SK-N-SH treated with all-trans-retinoic acid at 6 μM for 48 hours (cell line): Measurements from ENCODE around the gene DDRGK1.

Experiments used
- ESRRG ChIP-seq: fragments of 250-450 bp; sonication (Bioruptor Pico); IDR thresholded peaks from 2 replicates; pipeline ENCODE4 v1.6.1; 2021; ENCODE audit warnings: mild to moderate bottlenecking
- GLIS3 ChIP-seq: fragments of 250-450 bp; sonication (Bioruptor Pico); IDR thresholded peaks from 2 replicates; pipeline ENCODE4 v1.5.0; 2020; ENCODE audit warnings: mild to moderate bottlenecking, moderate library complexity
- RARB ChIP-seq: fragments of 250-450 bp; sonication (Bioruptor Pico); IDR thresholded peaks from 2 replicates; pipeline ENCODE4 v1.8.0; 2021; ENCODE audit warnings: mild to moderate bottlenecking, moderate library complexity
- TOX ChIP-seq: fragments of 250-450 bp; sonication (Bioruptor Pico); IDR thresholded peaks from 2 replicates; pipeline ENCODE4 v1.8.0; 2021; ENCODE audit warnings: mild to moderate bottlenecking, moderate library complexity, borderline replicate concordance
- ZC3H10 ChIP-seq: fragments of 250-450 bp; sonication (Bioruptor Pico); IDR thresholded peaks from 2 replicates; pipeline ENCODE4 v1.5.1; 2021; ENCODE audit warnings: mild to moderate bottlenecking, moderate library complexity
- ZFP3 ChIP-seq: fragments of 250-450 bp; sonication (Bioruptor Pico); IDR thresholded peaks from 2 replicates; pipeline ENCODE4 v1.5.0; 2020; ENCODE audit warnings: mild to moderate bottlenecking, moderate library complexity
- ZFP30 ChIP-seq: fragments of 450-650 bp; formaldehyde crosslinking; IDR thresholded peaks from 2 replicates; pipeline ENCODE4 v1.5.0; 2022; ENCODE audit warnings: mild to moderate bottlenecking, moderate library complexity
- ZNF8 ChIP-seq: fragments of 450-650 bp; formaldehyde crosslinking; IDR thresholded peaks from 2 replicates; pipeline ENCODE4 v1.5.0; 2020; ENCODE audit warnings: mild to moderate bottlenecking, moderate library complexity

GRCh38 chr20:3248993-3249347, 44.5 kb upstream of the DDRGK1 start:
- TF ChIP-seq ZFP3 (CRISPR knock-in tag) (no peak), GLIS3 (CRISPR knock-in tag) (no peak), ESRRG (CRISPR knock-in tag) (no peak), TOX (CRISPR knock-in tag) (no peak), ZC3H10 (CRISPR knock-in tag) (no peak), ZNF8 (CRISPR knock-in tag) (no peak), RARB (CRISPR knock-in tag) (no peak), ZFP30 (no peak)
